GM12878 (cell line): ENCODE data around the gene RNPC3. TPM values are rescaled to one million over a fixed set of nuclear protein-coding genes. Genes with fewer than 3 reads are reported as not detected.

ENCODE experiments used
- ATAC-seq: fragments of 200-7000 bp; cut with Tn5 transposase; 3 replicates; pipeline ENCODE4 v1.9.1; 2020; ENCODE audit warnings: mild to moderate bottlenecking, moderate library complexity
- Bru-seq: library from RNA; stranded (reverse); fragments of 400-500 nt; gene quantifications from one replicate; lab custom pipeline; 2021; lab: Mats Ljungman, UMichigan
- BruChase-seq, 2 experiments: library from RNA; stranded (reverse); fragments of 400-500 nt; gene quantifications; one replicate each; lab custom pipeline; 2021; lab: Mats Ljungman, UMichigan
- BruUV-seq: library from RNA; stranded (reverse); fragments of 400-500 nt; replicated peaks from 2 replicates; lab custom pipeline; 2021; lab: Mats Ljungman, UMichigan
- CTCF ChIA-PET: fragments of 300-600 bp; sonication (Branson Sonifier 250); formaldehyde crosslinking; extraction: SDS; loops from one replicate; lab custom pipeline; 2021; ENCODE audit warnings: inconsistent platforms; lab: Yijun Ruan, JAX
- POLR2A ChIA-PET: fragments of 350-600 bp; formaldehyde crosslinking; extraction: SDS; loops from one replicate; lab custom pipeline; 2021; ENCODE audit warnings: inconsistent platforms; lab: Charles Lee
- RAD21 ChIA-PET: fragments of 300-600 bp; sonication (Branson Sonifier 250); formaldehyde crosslinking; loops from one replicate; lab custom pipeline; 2023; ENCODE audit warnings: antibody characterized with exemption; ENCODE audit not compliant: unreplicated experiment; lab: Charles Lee
- SMC1A ChIA-PET: fragments of 300-600 bp; sonication (Branson Sonifier 250); formaldehyde crosslinking; loops from one replicate; lab custom pipeline; 2023; ENCODE audit not compliant: unreplicated experiment, uncharacterized antibody; lab: Charles Lee
- DNase-seq: peaks from one replicate; pipeline ENCODE4 v3.0.0-alpha.2; 2011; ENCODE audit warnings: low read depth, low spot score
- FAIRE-seq: peaks from 3 replicates; lab custom pipeline; 2011; peaks lifted over from hg19 to GRCh38; lab: Jason Lieb, UNC
- H2AFZ ChIP-seq: 2 replicates; pipeline ENCODE4 v1.6.0; 2011; ENCODE audit warnings: low read depth, low read length, control low read depth; ENCODE audit not compliant: control insufficient read depth
- H3K27ac ChIP-seq: 2 replicates; pipeline ENCODE4 v1.5.1; 2011; ENCODE audit warnings: control low read depth; ENCODE audit not compliant: control insufficient read depth, insufficient read depth
- H3K27me3 ChIP-seq, 2 experiments: replicated peaks in 1 of 2; 2 replicates each; pipeline versions ENCODE4 v1.6.0 to v1.6.1; 2011; ENCODE audit warnings: low read length in 1 of 2; ENCODE audit not compliant: control insufficient read depth in 2 of 2, insufficient read depth in 2 of 2
- H3K36me3 ChIP-seq, 2 experiments: 2 replicates each; pipeline ENCODE4 v1.5.1; 2011; ENCODE audit warnings: low read length in 1 of 2; ENCODE audit not compliant: control insufficient read depth in 2 of 2, insufficient read depth in 2 of 2
- H3K4me1 ChIP-seq: 2 replicates; pipeline ENCODE4 v1.6.1; 2011; ENCODE audit warnings: mild to moderate bottlenecking, low read length, moderate library complexity, mixed read lengths; ENCODE audit not compliant: control insufficient read depth, insufficient read depth
- H3K4me2 ChIP-seq: 2 replicates; pipeline ENCODE4 v1.6.0; 2011; ENCODE audit warnings: control low read depth; ENCODE audit not compliant: control insufficient read depth, insufficient read depth
- H3K4me3 ChIP-seq: fragments of 200-600 bp; sonication (generic); 2 replicates; pipeline ENCODE4 v1.5.1; 2016
- H3K79me2 ChIP-seq: 2 replicates; pipeline ENCODE4 v1.6.0; 2011; ENCODE audit warnings: low read length; ENCODE audit not compliant: control insufficient read depth, insufficient read depth
- H3K9ac ChIP-seq: 2 replicates; pipeline ENCODE4 v1.8.0; 2011; ENCODE audit warnings: low read length, control low read depth, mixed read lengths; ENCODE audit not compliant: control insufficient read depth, insufficient read depth
- H3K9me3 ChIP-seq: replicated peaks from 3 replicates; pipeline ENCODE4 v1.5.1; 2011; ENCODE audit warnings: mild to moderate bottlenecking, low read length; ENCODE audit not compliant: control insufficient read depth, insufficient read depth
- H4K20me1 ChIP-seq: 2 replicates; pipeline ENCODE4 v1.6.0; 2011; ENCODE audit not compliant: control insufficient read depth, insufficient read depth
- FOXK2 ChIP-seq: fragments of 450-650 bp; IDR thresholded peaks from 2 replicates; pipeline ENCODE4 v1.6.1; 2017; ENCODE audit warnings: mild to moderate bottlenecking, moderate library complexity
- MEF2B ChIP-seq: fragments of 450-650 bp; IDR thresholded peaks from 2 replicates; pipeline ENCODE4 v1.6.1; 2018; ENCODE audit warnings: mild to moderate bottlenecking, moderate library complexity; ENCODE audit not compliant: partially characterized antibody, poor library complexity, severe bottlenecking
- MTA2 ChIP-seq: fragments of 450-650 bp; IDR thresholded peaks from 2 replicates; pipeline ENCODE4 v1.6.1; 2016; ENCODE audit warnings: low read depth, mild to moderate bottlenecking, moderate library complexity
- NBN ChIP-seq: fragments of 450-650 bp; IDR thresholded peaks from 2 replicates; pipeline ENCODE4 v1.6.1; 2016
- SKIL ChIP-seq: fragments of 450-650 bp; IDR thresholded peaks from 2 replicates; pipeline ENCODE4 v1.6.1; 2017; ENCODE audit warnings: mild to moderate bottlenecking, low read depth, inconsistent platforms; ENCODE audit not compliant: poor library complexity, severe bottlenecking
- SMAD5 ChIP-seq: IDR thresholded peaks from 2 replicates; pipeline ENCODE4 v1.6.1; 2016; ENCODE audit warnings: antibody characterized with exemption, low read depth
- USF2 ChIP-seq: IDR thresholded peaks from 2 replicates; pipeline ENCODE4 v1.6.1; 2011; ENCODE audit warnings: low read depth, low read length, improper control_type of control experiment, borderline replicate concordance
- WGBS: methylation state at CpG from one replicate; pipeline ENCODE4 v1.1.6; 2016; ENCODE audit warnings: low lambda C conversion rate; ENCODE audit not compliant: insufficient replicate concordance, insufficient coverage; ENCODE audit errors: missing lambda C conversion rate; 5-methylcytosine and 5-hydroxymethylcytosine counted together
- in situ Hi-C: fragments of 300-500 bp; cut with MboI; formaldehyde crosslinking; loops from 9 replicates; pipeline ENCODE4 v1.14.3; 2018; ENCODE audit warnings: mixed read lengths
- intact Hi-C: fragments of 100-400 bp; cut with micrococcal nuclease; formaldehyde crosslinking; loops from one replicate; pipeline ENCODE4 v1.14.2; 2022; ENCODE audit not compliant: unreplicated experiment
- long read RNA-seq, 2 experiments: library from polyadenylated mRNA; unstranded; transcript quantifications; one replicate each; pipeline ENCODE4 v2.0.0, GENCODE V29; 2019 to 2020
- polyA minus RNA-seq, 3 experiments: library from RNA; depleted of rRNA, polyadenylated mRNA; stranded (reverse); fragments of >200 nt; gene quantifications; 2 replicates each; pipeline ENCODE4 v1.2.3, GENCODE V29; 2011
- polyA plus RNA-seq, 11 experiments: library from polyadenylated mRNA; depleted of rRNA in 4 of 11; unstranded in 6 of 11; stranded (reverse) in 5 of 11; fragments of >200 nt; fragmentation: Nextera tagmentation in 4 of 11; fragmentation: Illumina TruSeq in 1 of 11; extraction: Ambion mirVana in 4 of 11; extraction: Trizol in 1 of 11; gene quantifications; 1 replicate in 1 of 11; 2 replicates in 10 of 11; pipeline versions ENCODE4 v1.2.1 to v1.2.3, GENCODE V29; 2011 to 2016; ENCODE audit warnings: inconsistent platforms in 2 of 11, missing spikeins in 2 of 11, low read depth in 1 of 11
- total RNA-seq, 4 experiments: library from RNA; depleted of rRNA in 3 of 4; stranded (reverse); fragments of >200 nt in 3 of 4; fragmentation: Illumina TruSeq in 1 of 4; extraction: Trizol in 1 of 4; gene quantifications; 2 replicates each; pipeline versions ENCODE4 v1.2.1 to v1.2.3, GENCODE V29; 2013 to 2021
- TF ChIP-seq, protein P1 (sequence below), 3 experiments: IDR thresholded peaks in 2 of 3; conservative IDR thresholded peaks in 1 of 3; 2 replicates each; pipeline ENCODE4 v1.5.1; 2011; ENCODE audit warnings: low read depth in 3 of 3, low read length in 3 of 3, mild to moderate bottlenecking in 3 of 3, control low read depth in 2 of 3, moderate library complexity in 2 of 3, inconsistent platforms in 1 of 3, mixed read lengths in 1 of 3; ENCODE audit not compliant: control insufficient read depth in 2 of 3, insufficient read depth in 1 of 3; ENCODE audit errors: extremely low read depth in 1 of 3
- TF ChIP-seq, protein P2 (sequence below): fragments of 450-650 bp; IDR thresholded peaks from 2 replicates; pipeline ENCODE4 v1.6.1; 2017; ENCODE audit warnings: borderline replicate concordance

The RNPC3 gene
- total RNA-seq (2013; cell fraction: nucleolus; rRNA removed) = 201 and 239 TPM in 2 replicates
- total RNA-seq (2014; rRNA removed) (11.4 and 19.2 TPM in 2 replicates), total RNA-seq (2014; rRNA removed; fragmentation: Illumina TruSeq; extraction: Trizol) (27.5 and 27.6 TPM in 2 replicates), total RNA-seq (2021) (18.9 TPM in 2 replicates), polyA plus RNA-seq (2011; rRNA removed) (53.7 and 60.7 TPM in 2 replicates), polyA plus RNA-seq (2014; fragmentation: Illumina TruSeq; extraction: Trizol) (36.5 and 54.5 TPM in 2 replicates), polyA plus RNA-seq (2014; fragmentation: Nextera tagmentation; extraction: Ambion mirVana) (10 to 100 TPM; 19.1 to 21.8 TPM), polyA plus RNA-seq (2014; rRNA removed) (32.1 and 32.5 TPM in 2 replicates), polyA plus RNA-seq (2016; fragmentation: Nextera tagmentation; extraction: Ambion mirVana) (10 to 100 TPM; 21.5 to 23.6 TPM), polyA minus RNA-seq (2011; rRNA and poly(A)+ RNA removed) (37.2 and 46.1 TPM in 2 replicates), Bru-seq, nascent RNA (percentile 95 among the genes with signal in this experiment), BruChase-seq, experiment 1, labeled RNA remaining after a 6-hour chase (percentile 88 among the genes with signal in this experiment), BruChase-seq, experiment 2, labeled RNA remaining after a 2-hour chase (percentile 91 among the genes with signal in this experiment)
- polyA plus RNA-seq (2011; ENCODE audit: low read depth) = 18.4 TPM
- polyA plus RNA-seq (2011; cell fraction: cytosol; rRNA removed) = 25.7 and 30.5 TPM in 2 replicates
- polyA plus RNA-seq (2011; cell fraction: nucleus; rRNA removed) = 137 and 151 TPM in 2 replicates
- 20.8 and 24.5 TPM in 2 replicates for polyA plus RNA-seq (2012)
- polyA minus RNA-seq (2011; cell fraction: cytosol; rRNA and poly(A)+ RNA removed) = 11.5 and 12.9 TPM in 2 replicates
- 63.1 and 75.3 TPM in 2 replicates for polyA minus RNA-seq (2011; cell fraction: nucleus; rRNA and poly(A)+ RNA removed)
- long read RNA-seq, experiment 1, partial matches to known transcripts = 6 of 9 reads
- long read RNA-seq, experiment 1, other reads (novel, unspliced or antisense) = 3 of 9 reads
- long read RNA-seq, experiment 2, partial matches to known transcripts = 17 of 34 reads
- long read RNA-seq, experiment 2, other reads (novel, unspliced or antisense) = 17 of 34 reads

DNA sequence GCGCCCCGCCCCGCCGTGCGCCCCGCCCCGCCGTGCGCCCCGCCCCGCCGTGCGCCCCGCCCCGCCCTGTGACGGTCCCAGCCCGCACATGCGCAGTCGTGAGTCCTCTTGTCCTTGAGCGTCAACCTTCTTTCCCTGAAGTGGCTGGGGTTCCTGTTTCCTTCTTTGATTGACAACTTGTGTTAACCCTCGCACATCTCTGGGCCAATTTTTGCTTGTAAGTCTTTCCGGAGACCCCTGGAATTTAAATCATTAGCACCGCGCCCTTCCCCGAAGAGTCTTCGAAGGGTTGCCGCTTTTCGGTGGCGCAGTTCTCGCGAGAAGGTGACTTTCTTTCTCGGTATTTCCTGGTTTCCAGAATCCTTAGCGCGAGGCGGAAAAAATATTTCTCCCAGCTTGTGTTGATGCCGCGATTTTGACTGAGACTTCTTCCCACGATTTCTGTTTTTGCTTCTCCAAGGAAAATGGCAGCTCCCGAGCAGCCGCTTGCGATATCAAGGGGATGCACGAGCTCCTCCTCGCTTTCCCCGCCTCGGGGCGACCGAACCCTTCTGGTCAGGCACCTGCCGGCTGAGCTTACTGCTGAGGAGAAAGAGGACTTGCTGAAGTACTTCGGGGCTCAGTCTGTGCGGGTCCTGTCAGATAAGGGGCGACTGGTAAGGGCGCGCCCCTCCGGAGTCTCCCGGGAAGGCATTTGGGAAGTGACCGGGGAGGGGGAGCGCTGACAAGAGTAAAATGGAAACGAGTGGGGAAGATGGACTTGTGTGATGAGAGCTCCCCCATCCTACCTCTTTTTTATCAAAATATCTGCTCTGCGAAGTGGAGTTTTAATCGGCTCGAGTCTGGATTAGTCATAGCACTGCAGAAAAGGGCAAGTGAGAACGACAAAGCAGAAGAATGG, at the start of gene RNPC3:
Gene RNPC3, plus strand, starts transcription at position 93 of the 901 bp plus-strand sequence. Its CDS starts 372 bp downstream, at position 465.
- no peaks in the 10 kb centered on the region; the same call in 1 of the 2 replicates for H3K4me1 ChIP-seq
- under 1% methylated on average over 47 of the region's 62 CpGs for WGBS
- ChIA-PET CTCF (interaction anchor here (0.7 to 5.4 kb wide), 6 partner anchors 8 to 50 kb away, joined by 3 to 25 read pairs (median 4); no protein-coding TSS in a partner anchor), POLR2A (interaction anchor here (0.6 to 1.5 kb wide), 5 partner anchors 9 to 33 kb away, joined by 3 to 8 read pairs (median 4); no protein-coding TSS in a partner anchor), SMC1A (interaction anchor here (0.7 to 3.0 kb wide), 8 partner anchors 8 to 58 kb away, joined by 3 to 18 read pairs (median 4); no protein-coding TSS in a partner anchor), RAD21 (interaction anchor here (3.3 kb wide), 1 partner anchor 10 kb away, joined by 21 read pairs; no protein-coding TSS in a partner anchor)
- peaks cover 0 to 7% of the 10 kb centered on the region in 2 experiments; a peak in 1 of 4 replicates for H3K36me3 ChIP-seq
- H2AFZ ChIP-seq = peak within 1 kb of the TSS; percentile 85
- H3K79me2 ChIP-seq = peaks cover 42% of the 10 kb centered on the region
- H3K9ac ChIP-seq = peak within 1 kb of the TSS; percentile 99
- H3K27me3 ChIP-seq = no peaks in the 10 kb centered on the region
- H3K27ac ChIP-seq = peak within 1 kb of the TSS; percentile 97
- BruUV-seq = TSS peak; percentile 74
- peak within 1 kb of the TSS; percentile 89 for H3K4me3 ChIP-seq
- intact Hi-C loops (no loop called here), in situ Hi-C loops (no loop called here)
- H3K4me2 ChIP-seq = peak within 1 kb of the TSS; percentile 92
- no peaks in the 10 kb centered on the region for H4K20me1 ChIP-seq
- no peaks in the 10 kb centered on the region; the same call in 2 of the 3 replicates for H3K9me3 ChIP-seq
- ATAC-seq = peak; percentile 78
- DNase-seq = peak; percentile 63
- FAIRE-seq = peak; percentile 62
- TF ChIP-seq NBN (peak; percentile 78; the same call in 1 of the 2 replicates), USF2 (no peak), SKIL (peak; percentile 52), SMAD5 (peak; percentile 54; the same call in 1 of the 2 replicates), MTA2 (peak; percentile 15; the same call in 1 of the 2 replicates), MEF2B (peak; percentile 15), FOXK2 (no peak)
- TF ChIP-seq, protein P1, sequence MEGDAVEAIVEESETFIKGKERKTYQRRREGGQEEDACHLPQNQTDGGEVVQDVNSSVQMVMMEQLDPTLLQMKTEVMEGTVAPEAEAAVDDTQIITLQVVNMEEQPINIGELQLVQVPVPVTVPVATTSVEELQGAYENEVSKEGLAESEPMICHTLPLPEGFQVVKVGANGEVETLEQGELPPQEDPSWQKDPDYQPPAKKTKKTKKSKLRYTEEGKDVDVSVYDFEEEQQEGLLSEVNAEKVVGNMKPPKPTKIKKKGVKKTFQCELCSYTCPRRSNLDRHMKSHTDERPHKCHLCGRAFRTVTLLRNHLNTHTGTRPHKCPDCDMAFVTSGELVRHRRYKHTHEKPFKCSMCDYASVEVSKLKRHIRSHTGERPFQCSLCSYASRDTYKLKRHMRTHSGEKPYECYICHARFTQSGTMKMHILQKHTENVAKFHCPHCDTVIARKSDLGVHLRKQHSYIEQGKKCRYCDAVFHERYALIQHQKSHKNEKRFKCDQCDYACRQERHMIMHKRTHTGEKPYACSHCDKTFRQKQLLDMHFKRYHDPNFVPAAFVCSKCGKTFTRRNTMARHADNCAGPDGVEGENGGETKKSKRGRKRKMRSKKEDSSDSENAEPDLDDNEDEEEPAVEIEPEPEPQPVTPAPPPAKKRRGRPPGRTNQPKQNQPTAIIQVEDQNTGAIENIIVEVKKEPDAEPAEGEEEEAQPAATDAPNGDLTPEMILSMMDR (IDR thresholded peaks at IDR 0.05 in 2 of 3, conservative IDR thresholded peaks at IDR 0.05 in 1 of 3; ENCODE audit: control insufficient read depth in 2 of 3, extremely low read depth in 1 of 3, insufficient read depth in 1 of 3, low read depth in 3 of 3, low read length in 3 of 3) = peak; percentile 3 to 16 (median 12); a peak in 1 of 6 replicates
- TF ChIP-seq, protein P2, sequence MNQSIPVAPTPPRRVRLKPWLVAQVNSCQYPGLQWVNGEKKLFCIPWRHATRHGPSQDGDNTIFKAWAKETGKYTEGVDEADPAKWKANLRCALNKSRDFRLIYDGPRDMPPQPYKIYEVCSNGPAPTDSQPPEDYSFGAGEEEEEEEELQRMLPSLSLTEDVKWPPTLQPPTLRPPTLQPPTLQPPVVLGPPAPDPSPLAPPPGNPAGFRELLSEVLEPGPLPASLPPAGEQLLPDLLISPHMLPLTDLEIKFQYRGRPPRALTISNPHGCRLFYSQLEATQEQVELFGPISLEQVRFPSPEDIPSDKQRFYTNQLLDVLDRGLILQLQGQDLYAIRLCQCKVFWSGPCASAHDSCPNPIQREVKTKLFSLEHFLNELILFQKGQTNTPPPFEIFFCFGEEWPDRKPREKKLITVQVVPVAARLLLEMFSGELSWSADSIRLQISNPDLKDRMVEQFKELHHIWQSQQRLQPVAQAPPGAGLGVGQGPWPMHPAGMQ = peak; percentile 83
